ENCODE data around the gene HS6ST1.

DNA sequence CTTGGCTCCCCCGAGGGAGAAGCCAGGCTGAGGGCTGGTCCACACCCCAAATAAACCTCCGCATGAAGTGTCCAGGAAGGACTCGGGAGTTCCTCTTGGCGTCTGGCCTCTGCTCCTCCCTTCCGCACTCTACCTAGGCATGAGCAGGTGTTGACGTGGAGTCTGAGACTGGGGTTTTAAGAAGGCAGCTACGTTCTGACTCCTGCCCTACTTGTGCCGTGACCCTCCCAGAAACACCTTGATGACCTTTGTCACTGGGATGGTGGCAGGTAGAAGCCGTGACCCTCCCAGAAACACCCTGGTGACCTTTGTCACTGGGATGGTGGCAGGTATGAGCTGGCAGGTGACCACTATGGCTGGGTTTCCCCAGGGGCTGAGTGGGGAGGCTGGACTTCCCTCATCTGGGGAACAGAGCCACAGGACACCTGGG lies 54.8 kb downstream of the HS6ST1 start:
- TF ChIP-seq, protein P1, sequence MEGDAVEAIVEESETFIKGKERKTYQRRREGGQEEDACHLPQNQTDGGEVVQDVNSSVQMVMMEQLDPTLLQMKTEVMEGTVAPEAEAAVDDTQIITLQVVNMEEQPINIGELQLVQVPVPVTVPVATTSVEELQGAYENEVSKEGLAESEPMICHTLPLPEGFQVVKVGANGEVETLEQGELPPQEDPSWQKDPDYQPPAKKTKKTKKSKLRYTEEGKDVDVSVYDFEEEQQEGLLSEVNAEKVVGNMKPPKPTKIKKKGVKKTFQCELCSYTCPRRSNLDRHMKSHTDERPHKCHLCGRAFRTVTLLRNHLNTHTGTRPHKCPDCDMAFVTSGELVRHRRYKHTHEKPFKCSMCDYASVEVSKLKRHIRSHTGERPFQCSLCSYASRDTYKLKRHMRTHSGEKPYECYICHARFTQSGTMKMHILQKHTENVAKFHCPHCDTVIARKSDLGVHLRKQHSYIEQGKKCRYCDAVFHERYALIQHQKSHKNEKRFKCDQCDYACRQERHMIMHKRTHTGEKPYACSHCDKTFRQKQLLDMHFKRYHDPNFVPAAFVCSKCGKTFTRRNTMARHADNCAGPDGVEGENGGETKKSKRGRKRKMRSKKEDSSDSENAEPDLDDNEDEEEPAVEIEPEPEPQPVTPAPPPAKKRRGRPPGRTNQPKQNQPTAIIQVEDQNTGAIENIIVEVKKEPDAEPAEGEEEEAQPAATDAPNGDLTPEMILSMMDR (IDR thresholded peaks at IDR 0.05; ENCODE audit: insufficient read depth, low read length): no peak
- no peak for TF ChIP-seq POLR2AphosphoS5 (IDR thresholded peaks at IDR 0.05; ENCODE audit: low read depth)
- TF ChIP-seq, protein P2, sequence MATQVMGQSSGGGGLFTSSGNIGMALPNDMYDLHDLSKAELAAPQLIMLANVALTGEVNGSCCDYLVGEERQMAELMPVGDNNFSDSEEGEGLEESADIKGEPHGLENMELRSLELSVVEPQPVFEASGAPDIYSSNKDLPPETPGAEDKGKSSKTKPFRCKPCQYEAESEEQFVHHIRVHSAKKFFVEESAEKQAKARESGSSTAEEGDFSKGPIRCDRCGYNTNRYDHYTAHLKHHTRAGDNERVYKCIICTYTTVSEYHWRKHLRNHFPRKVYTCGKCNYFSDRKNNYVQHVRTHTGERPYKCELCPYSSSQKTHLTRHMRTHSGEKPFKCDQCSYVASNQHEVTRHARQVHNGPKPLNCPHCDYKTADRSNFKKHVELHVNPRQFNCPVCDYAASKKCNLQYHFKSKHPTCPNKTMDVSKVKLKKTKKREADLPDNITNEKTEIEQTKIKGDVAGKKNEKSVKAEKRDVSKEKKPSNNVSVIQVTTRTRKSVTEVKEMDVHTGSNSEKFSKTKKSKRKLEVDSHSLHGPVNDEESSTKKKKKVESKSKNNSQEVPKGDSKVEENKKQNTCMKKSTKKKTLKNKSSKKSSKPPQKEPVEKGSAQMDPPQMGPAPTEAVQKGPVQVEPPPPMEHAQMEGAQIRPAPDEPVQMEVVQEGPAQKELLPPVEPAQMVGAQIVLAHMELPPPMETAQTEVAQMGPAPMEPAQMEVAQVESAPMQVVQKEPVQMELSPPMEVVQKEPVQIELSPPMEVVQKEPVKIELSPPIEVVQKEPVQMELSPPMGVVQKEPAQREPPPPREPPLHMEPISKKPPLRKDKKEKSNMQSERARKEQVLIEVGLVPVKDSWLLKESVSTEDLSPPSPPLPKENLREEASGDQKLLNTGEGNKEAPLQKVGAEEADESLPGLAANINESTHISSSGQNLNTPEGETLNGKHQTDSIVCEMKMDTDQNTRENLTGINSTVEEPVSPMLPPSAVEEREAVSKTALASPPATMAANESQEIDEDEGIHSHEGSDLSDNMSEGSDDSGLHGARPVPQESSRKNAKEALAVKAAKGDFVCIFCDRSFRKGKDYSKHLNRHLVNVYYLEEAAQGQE (IDR thresholded peaks at IDR 0.05; ENCODE audit: insufficient replicate concordance, low read depth): no peak
- no peak for TF ChIP-seq SPI1 (IDR thresholded peaks at IDR 0.05; ENCODE audit: borderline replicate concordance, low read depth)
- TF ChIP-seq GABPA (IDR thresholded peaks at IDR 0.05; ENCODE audit: low read depth): no peak

Data from HL-60 (cell line).